GM23338 (cell line): ENCODE results near the gene MGAT5. TPM values are rescaled to one million over a fixed set of nuclear protein-coding genes. Genes with fewer than 3 reads are reported as not detected.

Source experiments
- ATAC-seq: fragments of 200-7000 bp; cut with Tn5 transposase; 3 replicates; pipeline ENCODE4 v1.9.1; 2020
- DNase-seq: peaks from one replicate; pipeline ENCODE4 v3.0.0-alpha.2; 2015; ENCODE audit warnings: low spot score
- H2AFZ ChIP-seq: fragments of 200-600 bp; sonication (generic); 2 replicates; pipeline ENCODE4 v1.8.0; 2016; ENCODE audit warnings: antibody characterized with exemption, mild to moderate bottlenecking, moderate library complexity
- H3F3A ChIP-seq: fragments of 200-600 bp; sonication (generic); replicated peaks from 2 replicates; pipeline ENCODE4 v1.8.0; 2017; ENCODE audit warnings: antibody characterized with exemption, mixed run types, low read depth
- H3K27ac ChIP-seq: fragments of 200-600 bp; sonication (generic); 2 replicates; pipeline ENCODE4 v1.6.1; 2016; ENCODE audit warnings: low read depth
- H3K27me3 ChIP-seq: fragments of 200-600 bp; sonication (generic); 2 replicates; pipeline ENCODE4 v1.8.0; 2016; ENCODE audit warnings: mild to moderate bottlenecking, mixed run types, moderate library complexity; ENCODE audit not compliant: insufficient read depth
- H3K36me3 ChIP-seq: fragments of 200-600 bp; sonication (generic); 2 replicates; pipeline ENCODE4 v1.8.0; 2016; ENCODE audit warnings: mild to moderate bottlenecking; ENCODE audit not compliant: insufficient read depth
- H3K4me1 ChIP-seq: fragments of 200-600 bp; sonication (generic); 2 replicates; pipeline ENCODE4 v1.8.0; 2016; ENCODE audit warnings: mild to moderate bottlenecking, moderate library complexity; ENCODE audit not compliant: insufficient read depth
- H3K4me2 ChIP-seq: fragments of 200-600 bp; sonication (generic); 2 replicates; pipeline ENCODE4 v1.7.1; 2017; ENCODE audit warnings: mixed run types
- H3K4me3 ChIP-seq: fragments of 200-600 bp; sonication (generic); 2 replicates; pipeline ENCODE4 v1.6.1; 2016; ENCODE audit warnings: mixed run types
- H3K79me2 ChIP-seq: fragments of 200-600 bp; sonication (generic); replicated peaks from 2 replicates; pipeline ENCODE4 v1.8.0; 2017; ENCODE audit warnings: mild to moderate bottlenecking; ENCODE audit not compliant: insufficient read depth
- H3K9me2 ChIP-seq: fragments of 200-600 bp; sonication (generic); 2 replicates; pipeline ENCODE4 v1.8.0; 2017; ENCODE audit not compliant: insufficient read depth
- H4K20me1 ChIP-seq: fragments of 200-600 bp; sonication (generic); replicated peaks from 2 replicates; pipeline ENCODE4 v1.8.0; 2017; ENCODE audit warnings: mild to moderate bottlenecking; ENCODE audit not compliant: insufficient read depth
- H3K27ac Mint-ChIP-seq: 2 replicates; pipeline ENCODE4 v1.8.0; 2020; ENCODE audit warnings: inconsistent platforms, mild to moderate bottlenecking, moderate library complexity, mixed read lengths
- H3K27me3 Mint-ChIP-seq: 3 replicates; pipeline ENCODE4 v1.8.0; 2022; ENCODE audit warnings: low read depth, mild to moderate bottlenecking, moderate library complexity, mixed read lengths, inconsistent platforms; ENCODE audit not compliant: insufficient read depth, poor library complexity
- H3K36me3 Mint-ChIP-seq: 3 replicates; pipeline ENCODE4 v1.8.0; 2021; ENCODE audit warnings: low read depth, mild to moderate bottlenecking, inconsistent platforms, moderate library complexity, mixed read lengths
- H3K4me1 Mint-ChIP-seq: 3 replicates; pipeline ENCODE4 v1.8.0; 2020; ENCODE audit warnings: mild to moderate bottlenecking, inconsistent platforms, mixed read lengths
- H3K4me3 Mint-ChIP-seq: 3 replicates; pipeline ENCODE4 v1.8.0; 2021; ENCODE audit warnings: moderate library complexity, mild to moderate bottlenecking, inconsistent platforms, mixed read lengths
- H3K9me3 Mint-ChIP-seq: 3 replicates; pipeline ENCODE4 v1.8.0; 2020; ENCODE audit warnings: moderate library complexity, mild to moderate bottlenecking, inconsistent platforms, mixed read lengths
- CREB1 ChIP-seq: fragments of 250-450 bp; sonication (Bioruptor Pico); IDR thresholded peaks from 2 replicates; pipeline ENCODE4 v1.5.0; 2020; ENCODE audit warnings: low read depth, mild to moderate bottlenecking, moderate library complexity
- CTCF ChIP-seq, 2 experiments: fragments of 200-600 bp in 1 of 2; sonication (generic) in 1 of 2; conservative IDR thresholded peaks; 2 replicates each; pipeline versions ENCODE4 v1.5.1 to v1.6.1; 2016 to 2017; ENCODE audit warnings: antibody characterized with exemption in 2 of 2, low read depth in 2 of 2, mild to moderate bottlenecking in 2 of 2, moderate library complexity in 1 of 2
- EZH2 ChIP-seq: fragments of 200-600 bp; sonication (generic); IDR thresholded peaks from one replicate; pipeline ENCODE4 v1.8.0; 2017; ENCODE audit warnings: antibody characterized with exemption, mild to moderate bottlenecking, low read depth; ENCODE audit not compliant: unreplicated experiment
- EZH2phosphoT487 ChIP-seq: fragments of 200-600 bp; sonication (generic); IDR thresholded peaks from one replicate; pipeline ENCODE4 v1.8.1; 2018; ENCODE audit warnings: antibody characterized with exemption; ENCODE audit not compliant: unreplicated experiment
- JUNB ChIP-seq: IDR thresholded peaks from one replicate; pipeline ENCODE4 v1.6.1; 2016; ENCODE audit warnings: antibody characterized with exemption; ENCODE audit not compliant: unreplicated experiment
- NANOG ChIP-seq: IDR thresholded peaks from 2 replicates; pipeline ENCODE4 v1.6.1; 2016; ENCODE audit warnings: antibody characterized with exemption, borderline replicate concordance
- POLR2AphosphoS5 ChIP-seq: IDR thresholded peaks from 2 replicates; pipeline ENCODE4 v1.6.1; 2016; ENCODE audit warnings: antibody characterized with exemption, low read depth
- STAT1 ChIP-seq: IDR thresholded peaks from one replicate; pipeline ENCODE4 v1.6.1; 2016; ENCODE audit warnings: antibody characterized with exemption; ENCODE audit not compliant: unreplicated experiment
- ZNF114 ChIP-seq: fragments of 250-450 bp; sonication (Bioruptor Pico); IDR thresholded peaks from 2 replicates; pipeline ENCODE4 v1.5.0; 2020; ENCODE audit warnings: mild to moderate bottlenecking, moderate library complexity
- ZNF331 ChIP-seq: fragments of 250-450 bp; sonication (Bioruptor Pico); IDR thresholded peaks from 2 replicates; pipeline ENCODE4 v1.5.0; 2020; ENCODE audit warnings: low read depth, mild to moderate bottlenecking, moderate library complexity
- polyA plus RNA-seq: library from polyadenylated mRNA; unstranded; fragments of >200 nt; fragmentation: Nextera tagmentation; extraction: Ambion mirVana; gene quantifications from 2 replicates; pipeline ENCODE4 v1.2.1, GENCODE V29; 2016
- total RNA-seq: library from RNA; depleted of rRNA; stranded (reverse); fragments of >200 nt; shearing (Covaris generic); gene quantifications from 2 replicates; pipeline ENCODE4 v1.2.3, GENCODE V29; 2014
- TF ChIP-seq, protein P1 (sequence below): fragments of 250-450 bp; sonication (Bioruptor Pico); IDR thresholded peaks from 2 replicates; pipeline ENCODE4 v1.5.0; 2020; ENCODE audit warnings: mild to moderate bottlenecking, moderate library complexity
- TF ChIP-seq, protein P2 (sequence below): IDR thresholded peaks from 2 replicates; pipeline ENCODE4 v1.6.1; 2016; ENCODE audit warnings: antibody characterized with exemption
- TF ChIP-seq, protein P3 (sequence below): IDR thresholded peaks from one replicate; pipeline ENCODE4 v1.6.1; 2018; ENCODE audit warnings: antibody characterized with exemption; ENCODE audit not compliant: unreplicated experiment

The MGAT5 gene
- total and polyA plus RNA-seq, 2 experiments from 2014 or later = 4.6 to 27.6 TPM

DNA sequence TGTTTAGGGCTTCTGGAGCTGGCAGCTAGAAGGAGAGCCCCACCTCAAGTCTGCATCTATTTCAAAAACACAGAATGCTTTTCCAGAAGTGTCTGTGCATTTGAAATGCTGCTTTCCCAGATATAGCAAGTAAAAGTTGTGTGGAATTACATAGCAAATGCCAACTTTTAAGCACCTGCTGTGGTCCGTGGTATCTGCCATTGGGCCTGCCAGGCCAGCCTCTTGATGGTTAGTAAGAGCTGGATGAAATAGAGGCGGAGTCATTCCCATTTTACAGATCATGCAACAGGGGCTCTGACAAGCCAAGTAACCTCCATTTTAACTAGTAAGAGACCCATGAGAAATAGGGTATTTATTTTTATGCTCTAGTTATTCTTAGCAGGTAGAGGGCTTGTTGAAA, 61.6 kb downstream of the MGAT5 start:
- Mint-ChIP-seq H3K27me3 (peaks cover 6% of the 10 kb centered on the region), H3K9me3 (no peaks in the 10 kb centered on the region; the same call in 2 of the 3 replicates), H3K4me3 (no peak overlapping the region), H3K27ac (no peak overlapping the region), H3K4me1 (peaks cover 16% of the 10 kb centered on the region), H3K36me3 (peaks cover 25% of the 10 kb centered on the region)
- Histone ChIP-seq H3K79me2 (peaks cover 8% of the 10 kb centered on the region; the same call in 1 of the 2 replicates), H3K4me3 (no peak overlapping the region), H3K4me1 (peaks cover 13% of the 10 kb centered on the region), H3K9me2 (peaks cover 6% of the 10 kb centered on the region), H3K36me3 (no peaks in the 10 kb centered on the region), H3K4me2 (no peak overlapping the region), H3F3A (no peaks in the 10 kb centered on the region), H4K20me1 (peaks cover 11% of the 10 kb centered on the region), H3K27ac (no peak overlapping the region), H3K27me3 (no peaks in the 10 kb centered on the region), H2AFZ (no peak overlapping the region)
- TF ChIP-seq, protein P1, sequence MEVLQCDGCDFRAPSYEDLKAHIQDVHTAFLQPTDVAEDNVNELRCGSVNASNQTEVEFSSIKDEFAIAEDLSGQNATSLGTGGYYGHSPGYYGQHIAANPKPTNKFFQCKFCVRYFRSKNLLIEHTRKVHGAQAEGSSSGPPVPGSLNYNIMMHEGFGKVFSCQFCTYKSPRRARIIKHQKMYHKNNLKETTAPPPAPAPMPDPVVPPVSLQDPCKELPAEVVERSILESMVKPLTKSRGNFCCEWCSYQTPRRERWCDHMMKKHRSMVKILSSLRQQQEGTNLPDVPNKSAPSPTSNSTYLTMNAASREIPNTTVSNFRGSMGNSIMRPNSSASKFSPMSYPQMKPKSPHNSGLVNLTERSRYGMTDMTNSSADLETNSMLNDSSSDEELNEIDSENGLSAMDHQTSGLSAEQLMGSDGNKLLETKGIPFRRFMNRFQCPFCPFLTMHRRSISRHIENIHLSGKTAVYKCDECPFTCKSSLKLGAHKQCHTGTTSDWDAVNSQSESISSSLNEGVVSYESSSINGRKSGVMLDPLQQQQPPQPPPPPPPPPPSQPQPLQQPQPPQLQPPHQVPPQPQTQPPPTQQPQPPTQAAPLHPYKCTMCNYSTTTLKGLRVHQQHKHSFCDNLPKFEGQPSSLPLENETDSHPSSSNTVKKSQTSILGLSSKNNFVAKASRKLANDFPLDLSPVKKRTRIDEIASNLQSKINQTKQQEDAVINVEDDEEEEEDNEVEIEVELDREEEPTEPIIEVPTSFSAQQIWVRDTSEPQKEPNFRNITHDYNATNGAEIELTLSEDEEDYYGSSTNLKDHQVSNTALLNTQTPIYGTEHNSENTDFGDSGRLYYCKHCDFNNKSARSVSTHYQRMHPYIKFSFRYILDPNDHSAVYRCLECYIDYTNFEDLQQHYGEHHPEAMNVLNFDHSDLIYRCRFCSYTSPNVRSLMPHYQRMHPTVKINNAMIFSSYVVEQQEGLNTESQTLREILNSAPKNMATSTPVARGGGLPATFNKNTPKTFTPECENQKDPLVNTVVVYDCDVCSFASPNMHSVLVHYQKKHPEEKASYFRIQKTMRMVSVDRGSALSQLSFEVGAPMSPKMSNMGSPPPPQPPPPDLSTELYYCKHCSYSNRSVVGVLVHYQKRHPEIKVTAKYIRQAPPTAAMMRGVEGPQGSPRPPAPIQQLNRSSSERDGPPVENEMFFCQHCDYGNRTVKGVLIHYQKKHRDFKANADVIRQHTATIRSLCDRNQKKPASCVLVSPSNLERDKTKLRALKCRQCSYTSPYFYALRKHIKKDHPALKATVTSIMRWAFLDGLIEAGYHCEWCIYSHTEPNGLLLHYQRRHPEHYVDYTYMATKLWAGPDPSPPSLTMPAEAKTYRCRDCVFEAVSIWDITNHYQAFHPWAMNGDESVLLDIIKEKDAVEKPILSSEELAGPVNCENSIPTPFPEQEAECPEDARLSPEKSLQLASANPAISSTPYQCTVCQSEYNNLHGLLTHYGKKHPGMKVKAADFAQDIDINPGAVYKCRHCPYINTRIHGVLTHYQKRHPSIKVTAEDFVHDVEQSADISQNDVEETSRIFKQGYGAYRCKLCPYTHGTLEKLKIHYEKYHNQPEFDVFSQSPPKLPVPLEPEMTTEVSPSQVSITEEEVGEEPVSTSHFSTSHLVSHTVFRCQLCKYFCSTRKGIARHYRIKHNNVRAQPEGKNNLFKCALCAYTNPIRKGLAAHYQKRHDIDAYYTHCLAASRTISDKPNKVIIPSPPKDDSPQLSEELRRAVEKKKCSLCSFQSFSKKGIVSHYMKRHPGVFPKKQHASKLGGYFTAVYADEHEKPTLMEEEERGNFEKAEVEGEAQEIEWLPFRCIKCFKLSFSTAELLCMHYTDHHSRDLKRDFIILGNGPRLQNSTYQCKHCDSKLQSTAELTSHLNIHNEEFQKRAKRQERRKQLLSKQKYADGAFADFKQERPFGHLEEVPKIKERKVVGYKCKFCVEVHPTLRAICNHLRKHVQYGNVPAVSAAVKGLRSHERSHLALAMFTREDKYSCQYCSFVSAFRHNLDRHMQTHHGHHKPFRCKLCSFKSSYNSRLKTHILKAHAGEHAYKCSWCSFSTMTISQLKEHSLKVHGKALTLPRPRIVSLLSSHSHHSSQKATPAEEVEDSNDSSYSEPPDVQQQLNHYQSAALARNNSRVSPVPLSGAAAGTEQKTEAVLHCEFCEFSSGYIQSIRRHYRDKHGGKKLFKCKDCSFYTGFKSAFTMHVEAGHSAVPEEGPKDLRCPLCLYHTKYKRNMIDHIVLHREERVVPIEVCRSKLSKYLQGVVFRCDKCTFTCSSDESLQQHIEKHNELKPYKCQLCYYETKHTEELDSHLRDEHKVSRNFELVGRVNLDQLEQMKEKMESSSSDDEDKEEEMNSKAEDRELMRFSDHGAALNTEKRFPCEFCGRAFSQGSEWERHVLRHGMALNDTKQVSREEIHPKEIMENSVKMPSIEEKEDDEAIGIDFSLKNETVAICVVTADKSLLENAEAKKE = no peak
- TF ChIP-seq, protein P2, sequence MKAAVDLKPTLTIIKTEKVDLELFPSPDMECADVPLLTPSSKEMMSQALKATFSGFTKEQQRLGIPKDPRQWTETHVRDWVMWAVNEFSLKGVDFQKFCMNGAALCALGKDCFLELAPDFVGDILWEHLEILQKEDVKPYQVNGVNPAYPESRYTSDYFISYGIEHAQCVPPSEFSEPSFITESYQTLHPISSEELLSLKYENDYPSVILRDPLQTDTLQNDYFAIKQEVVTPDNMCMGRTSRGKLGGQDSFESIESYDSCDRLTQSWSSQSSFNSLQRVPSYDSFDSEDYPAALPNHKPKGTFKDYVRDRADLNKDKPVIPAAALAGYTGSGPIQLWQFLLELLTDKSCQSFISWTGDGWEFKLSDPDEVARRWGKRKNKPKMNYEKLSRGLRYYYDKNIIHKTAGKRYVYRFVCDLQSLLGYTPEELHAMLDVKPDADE = no peak
- TF ChIP-seq JUNB (no peak), ZNF331 (no peak), ZNF114 (CRISPR knock-in tag) (no peak), POLR2AphosphoS5 (no peak), CREB1 (CRISPR knock-in tag) (no peak), STAT1 (no peak), CTCF (conservative IDR thresholded peaks at IDR 0.05; ENCODE audit: low read depth in 2 of 2) (no peak), EZH2 (no peak), EZH2phosphoT487 (no peak), NANOG (no peak)
- TF ChIP-seq, protein P3, sequence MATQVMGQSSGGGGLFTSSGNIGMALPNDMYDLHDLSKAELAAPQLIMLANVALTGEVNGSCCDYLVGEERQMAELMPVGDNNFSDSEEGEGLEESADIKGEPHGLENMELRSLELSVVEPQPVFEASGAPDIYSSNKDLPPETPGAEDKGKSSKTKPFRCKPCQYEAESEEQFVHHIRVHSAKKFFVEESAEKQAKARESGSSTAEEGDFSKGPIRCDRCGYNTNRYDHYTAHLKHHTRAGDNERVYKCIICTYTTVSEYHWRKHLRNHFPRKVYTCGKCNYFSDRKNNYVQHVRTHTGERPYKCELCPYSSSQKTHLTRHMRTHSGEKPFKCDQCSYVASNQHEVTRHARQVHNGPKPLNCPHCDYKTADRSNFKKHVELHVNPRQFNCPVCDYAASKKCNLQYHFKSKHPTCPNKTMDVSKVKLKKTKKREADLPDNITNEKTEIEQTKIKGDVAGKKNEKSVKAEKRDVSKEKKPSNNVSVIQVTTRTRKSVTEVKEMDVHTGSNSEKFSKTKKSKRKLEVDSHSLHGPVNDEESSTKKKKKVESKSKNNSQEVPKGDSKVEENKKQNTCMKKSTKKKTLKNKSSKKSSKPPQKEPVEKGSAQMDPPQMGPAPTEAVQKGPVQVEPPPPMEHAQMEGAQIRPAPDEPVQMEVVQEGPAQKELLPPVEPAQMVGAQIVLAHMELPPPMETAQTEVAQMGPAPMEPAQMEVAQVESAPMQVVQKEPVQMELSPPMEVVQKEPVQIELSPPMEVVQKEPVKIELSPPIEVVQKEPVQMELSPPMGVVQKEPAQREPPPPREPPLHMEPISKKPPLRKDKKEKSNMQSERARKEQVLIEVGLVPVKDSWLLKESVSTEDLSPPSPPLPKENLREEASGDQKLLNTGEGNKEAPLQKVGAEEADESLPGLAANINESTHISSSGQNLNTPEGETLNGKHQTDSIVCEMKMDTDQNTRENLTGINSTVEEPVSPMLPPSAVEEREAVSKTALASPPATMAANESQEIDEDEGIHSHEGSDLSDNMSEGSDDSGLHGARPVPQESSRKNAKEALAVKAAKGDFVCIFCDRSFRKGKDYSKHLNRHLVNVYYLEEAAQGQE = no peak
- ATAC-seq (no peak), DNase-seq (no peak)
